ENCODE results near the gene ZNF479. TPM values are rescaled to one million over a fixed set of nuclear protein-coding genes. Genes with fewer than 3 reads are reported as not detected.
"Not testable (repeated sequence)": the region's sequence is repeated elsewhere in the genome, so short reads cannot be mapped to it uniquely, and the experiment has no call there.

ZNF479 gene
- polyA plus RNA-seq (2013, experiment 1 of 2) = not detected
- polyA plus RNA-seq (2013, experiment 2 of 2) = not detected

GRCh38 chr7:57132336-57132735 is at the start of gene ZNF479:
Gene ZNF479, minus strand, starts transcription at chr7:57132436. Its CDS starts 112 bp downstream, at chr7:57132324.
- H3K4me2 ChIP-seq (ENCODE audit: low read length, poor library complexity, severe bottlenecking); H2AK5ac ChIP-seq (ENCODE audit: low read length, severe bottlenecking); H3K14ac ChIP-seq (ENCODE audit: low read length in 2 of 2); H2BK120ac ChIP-seq (ENCODE audit: low read depth, low read length); H3K79me1 ChIP-seq (replicated peaks; ENCODE audit: low read length, poor library complexity, severe bottlenecking); DNase-seq; H3K18ac ChIP-seq (ENCODE audit: low read depth in 1 of 2, low read length in 2 of 2); H3K4me1 ChIP-seq (ENCODE audit: control insufficient read depth, insufficient read depth, low read depth, low read length); H2BK15ac ChIP-seq (ENCODE audit: low read depth, poor library complexity, severe bottlenecking); H3K27me3 ChIP-seq (ENCODE audit: control insufficient read depth in 1 of 2, insufficient read depth in 1 of 2, low read length in 2 of 2); H3K9ac ChIP-seq (ENCODE audit: low read length); H4K8ac ChIP-seq (ENCODE audit: low read length); H3K27ac ChIP-seq (ENCODE audit: low read length, poor library complexity, severe bottlenecking); H3K4ac ChIP-seq (ENCODE audit: low read depth in 1 of 2, low read length in 2 of 2); H3K36me3 ChIP-seq (ENCODE audit: control insufficient read depth in 1 of 2, insufficient read depth in 2 of 2, low read depth in 1 of 2, low read length in 2 of 2); H2AFZ ChIP-seq (ENCODE audit: low read depth, low read length); H3K23ac ChIP-seq (ENCODE audit: low read length in 2 of 2); H2BK12ac ChIP-seq (ENCODE audit: low read length in 2 of 2); H4K91ac ChIP-seq (ENCODE audit: low read length); H3K4me3 ChIP-seq (ENCODE audit: insufficient read depth in 1 of 2, low read depth in 1 of 2, low read length in 2 of 2); H2BK5ac ChIP-seq (ENCODE audit: low read depth, low read length, poor library complexity, severe bottlenecking): not testable (repeated sequence)
- 90% methylated on average over 4 of the region's 6 CpGs for WGBS
- peaks cover 16% of the 10 kb centered on the region for H3K9me3 ChIP-seq (ENCODE audit: control insufficient read depth, low read length)

GRCh38 chr7:57182031-57182430 is 49.8 kb upstream of the ZNF479 start:
- H3K36me3 ChIP-seq (ENCODE audit: control insufficient read depth in 1 of 2, insufficient read depth in 2 of 2, low read depth in 1 of 2, low read length in 2 of 2) = no peaks in the 10 kb centered on the region
- H3K18ac ChIP-seq (ENCODE audit: low read depth in 1 of 2, low read length in 2 of 2) = no peak overlapping the region
- H3K4me2 ChIP-seq (ENCODE audit: low read length, poor library complexity, severe bottlenecking) = no peak overlapping the region
- H4K91ac ChIP-seq (ENCODE audit: low read length) = no peak overlapping the region
- H3K4me3 ChIP-seq (ENCODE audit: insufficient read depth in 1 of 2, low read depth in 1 of 2, low read length in 2 of 2) = no peak overlapping the region
- no peak overlapping the region for H2BK5ac ChIP-seq (ENCODE audit: low read depth, low read length, poor library complexity, severe bottlenecking)
- H2BK120ac ChIP-seq (ENCODE audit: low read depth, low read length) = no peak overlapping the region
- no peak overlapping the region for H3K9ac ChIP-seq (ENCODE audit: low read length)
- no peak overlapping the region for H2BK12ac ChIP-seq (ENCODE audit: low read length in 2 of 2)
- H3K27ac ChIP-seq (ENCODE audit: low read length, poor library complexity, severe bottlenecking) = no peak overlapping the region
- H3K79me1 ChIP-seq (replicated peaks; ENCODE audit: low read length, poor library complexity, severe bottlenecking) = no peaks in the 10 kb centered on the region
- peaks cover 29% of the 10 kb centered on the region for H3K9me3 ChIP-seq (ENCODE audit: control insufficient read depth, low read length)
- 68% methylated on average over 4 of the region's 4 CpGs for WGBS
- H2AFZ ChIP-seq (ENCODE audit: low read depth, low read length) = no peak overlapping the region
- H3K23ac ChIP-seq (ENCODE audit: low read length in 2 of 2) = no peak overlapping the region
- no peak overlapping the region for H3K14ac ChIP-seq (ENCODE audit: low read length in 2 of 2)
- H3K4me1 ChIP-seq (ENCODE audit: control insufficient read depth, insufficient read depth, low read depth, low read length) = no peaks in the 10 kb centered on the region
- no peak overlapping the region for H2BK15ac ChIP-seq (ENCODE audit: low read depth, poor library complexity, severe bottlenecking)
- no peak overlapping the region for H4K8ac ChIP-seq (ENCODE audit: low read length)
- no peaks in the 10 kb centered on the region for H3K27me3 ChIP-seq (ENCODE audit: control insufficient read depth in 1 of 2, insufficient read depth in 1 of 2, low read length in 2 of 2)
- H2AK5ac ChIP-seq (ENCODE audit: low read length, severe bottlenecking) = no peak overlapping the region
- H3K4ac ChIP-seq (ENCODE audit: low read depth in 1 of 2, low read length in 2 of 2) = no peak overlapping the region
- no peak for DNase-seq

- no peak overlapping the region for H3K27ac ChIP-seq (ENCODE audit: low read length, poor library complexity, severe bottlenecking)
- H3K9ac ChIP-seq (ENCODE audit: low read length) = no peak overlapping the region
- H4K8ac ChIP-seq (ENCODE audit: low read length) = no peak overlapping the region
- no peaks in the 10 kb centered on the region for H3K4me1 ChIP-seq (ENCODE audit: control insufficient read depth, insufficient read depth, low read depth, low read length)
- no peak overlapping the region for H2BK5ac ChIP-seq (ENCODE audit: low read depth, low read length, poor library complexity, severe bottlenecking)
- peaks cover 34% of the 10 kb centered on the region for H3K9me3 ChIP-seq (ENCODE audit: control insufficient read depth, low read length)
- H3K23ac ChIP-seq (ENCODE audit: low read length in 2 of 2) = no peak overlapping the region
- WGBS = 78% methylated on average over 9 of the region's 9 CpGs
- no peak overlapping the region for H2AK5ac ChIP-seq (ENCODE audit: low read length, severe bottlenecking)
- H2AFZ ChIP-seq (ENCODE audit: low read depth, low read length) = no peak overlapping the region
- H2BK12ac ChIP-seq (ENCODE audit: low read length in 2 of 2) = no peak overlapping the region
- H4K91ac ChIP-seq (ENCODE audit: low read length) = no peak overlapping the region
- H3K14ac ChIP-seq (ENCODE audit: low read length in 2 of 2) = no peak overlapping the region
- no peak overlapping the region for H3K4me3 ChIP-seq (ENCODE audit: insufficient read depth in 1 of 2, low read depth in 1 of 2, low read length in 2 of 2)
- no peaks in the 10 kb centered on the region for H3K36me3 ChIP-seq (ENCODE audit: control insufficient read depth in 1 of 2, insufficient read depth in 2 of 2, low read depth in 1 of 2, low read length in 2 of 2)
- H3K27me3 ChIP-seq (ENCODE audit: control insufficient read depth in 1 of 2, insufficient read depth in 1 of 2, low read length in 2 of 2) = no peaks in the 10 kb centered on the region
- no peak overlapping the region for H3K4me2 ChIP-seq (ENCODE audit: low read length, poor library complexity, severe bottlenecking)
- H3K18ac ChIP-seq (ENCODE audit: low read depth in 1 of 2, low read length in 2 of 2) = no peak overlapping the region
- no peak for DNase-seq
- no peak overlapping the region for H2BK15ac ChIP-seq (ENCODE audit: low read depth, poor library complexity, severe bottlenecking)
- H3K4ac ChIP-seq (ENCODE audit: low read depth in 1 of 2, low read length in 2 of 2) = no peak overlapping the region
- no peak overlapping the region for H2BK120ac ChIP-seq (ENCODE audit: low read depth, low read length)
- no peaks in the 10 kb centered on the region for H3K79me1 ChIP-seq (replicated peaks; ENCODE audit: low read length, poor library complexity, severe bottlenecking)
Observed at GRCh38 chr7:57181281-57181680, 49.0 kb upstream of the ZNF479 start.

- Histone ChIP-seq H3K4me1 (ENCODE audit: control insufficient read depth, insufficient read depth, low read depth, low read length) (no peaks in the 10 kb centered on the region), H2BK15ac (ENCODE audit: low read depth, poor library complexity, severe bottlenecking) (no peak overlapping the region)
- 90% methylated on average over 30 of the region's 30 CpGs for WGBS
Observed at GRCh38 chr7:57179776-57180415, 47.7 kb upstream of the ZNF479 start.

More at GRCh38 chr7:57179776-57180415, 47.7 kb upstream of the ZNF479 start:
- no peak overlapping the region for H2AK5ac ChIP-seq (ENCODE audit: low read length, severe bottlenecking)
- no peak overlapping the region for H2BK120ac ChIP-seq (ENCODE audit: low read depth, low read length)
- no peak overlapping the region for H4K8ac ChIP-seq (ENCODE audit: low read length)
- no peak overlapping the region for H3K4ac ChIP-seq (ENCODE audit: low read depth in 1 of 2, low read length in 2 of 2)
- H3K23ac ChIP-seq (ENCODE audit: low read length in 2 of 2) = no peak overlapping the region
- H3K14ac ChIP-seq (ENCODE audit: low read length in 2 of 2) = no peak overlapping the region
- H3K9me3 ChIP-seq (ENCODE audit: control insufficient read depth, low read length) = peaks cover 41% of the 10 kb centered on the region
- H2BK12ac ChIP-seq (ENCODE audit: low read length in 2 of 2) = no peak overlapping the region
- H3K36me3 ChIP-seq (ENCODE audit: control insufficient read depth in 1 of 2, insufficient read depth in 2 of 2, low read depth in 1 of 2, low read length in 2 of 2) = no peaks in the 10 kb centered on the region
- H4K91ac ChIP-seq (ENCODE audit: low read length) = no peak overlapping the region
- H2BK5ac ChIP-seq (ENCODE audit: low read depth, low read length, poor library complexity, severe bottlenecking) = no peak overlapping the region
- H3K27me3 ChIP-seq (ENCODE audit: control insufficient read depth in 1 of 2, insufficient read depth in 1 of 2, low read length in 2 of 2) = no peaks in the 10 kb centered on the region
- no peak overlapping the region for H3K9ac ChIP-seq (ENCODE audit: low read length)
- H2AFZ ChIP-seq (ENCODE audit: low read depth, low read length) = no peak overlapping the region
- H3K27ac ChIP-seq (ENCODE audit: low read length, poor library complexity, severe bottlenecking) = no peak overlapping the region
- H3K79me1 ChIP-seq (replicated peaks; ENCODE audit: low read length, poor library complexity, severe bottlenecking) = no peaks in the 10 kb centered on the region
- no peak for DNase-seq
- no peak overlapping the region for H3K4me3 ChIP-seq (ENCODE audit: insufficient read depth in 1 of 2, low read depth in 1 of 2, low read length in 2 of 2)
- H3K4me2 ChIP-seq (ENCODE audit: low read length, poor library complexity, severe bottlenecking) = no peak overlapping the region
- H3K18ac ChIP-seq (ENCODE audit: low read depth in 1 of 2, low read length in 2 of 2) = no peak overlapping the region

Measured in mesenchymal stem cell (in vitro differentiated cells and primary cell).